IMR-90 (cell line): ENCODE data around the gene EFCAB5. TPM values are rescaled to one million over a fixed set of nuclear protein-coding genes. Genes with fewer than 3 reads are reported as not detected.

ENCODE experiments used
- ATAC-seq: fragments of 200-7000 bp; cut with Tn5 transposase; 2 replicates; pipeline ENCODE4 v1.9.1; 2020; ENCODE audit warnings: low read depth, mild to moderate bottlenecking, moderate library complexity
- BruUV-seq: library from RNA; stranded (reverse); fragments of 400-500 nt; replicated peaks from 2 replicates; lab custom pipeline; 2021; lab: Mats Ljungman, UMichigan
- CTCF ChIA-PET: fragments of 300-600 bp; formaldehyde crosslinking; extraction: SDS; loops from one replicate; lab custom pipeline; 2021; ENCODE audit warnings: antibody characterized with exemption; lab: Yijun Ruan, JAX
- POLR2A ChIA-PET: fragments of 300-600 bp; sonication (Branson Sonifier 250); formaldehyde crosslinking; loops from one replicate; lab custom pipeline; 2022; ENCODE audit warnings: antibody characterized with exemption; ENCODE audit not compliant: unreplicated experiment; lab: Charles Lee
- DNase-seq: peaks from one replicate; pipeline ENCODE4 v3.0.0; 2013
- H2AFZ ChIP-seq: replicated peaks from 2 replicates; pipeline ENCODE3; 2013; ENCODE audit warnings: low read length, mild to moderate bottlenecking; ENCODE audit not compliant: poor library complexity
- H2AK5ac ChIP-seq: 2 replicates; pipeline ENCODE4 v1.6.1; 2013; ENCODE audit warnings: low read depth, low read length, inconsistent platforms
- H2AK9ac ChIP-seq: replicated peaks from 2 replicates; pipeline ENCODE3; 2013; ENCODE audit warnings: mild to moderate bottlenecking, low read depth, low read length, moderate library complexity; ENCODE audit not compliant: poor library complexity
- H2BK120ac ChIP-seq: 2 replicates; pipeline ENCODE4 v1.6.1; 2013; ENCODE audit warnings: low read depth, low read length, inconsistent platforms
- H2BK15ac ChIP-seq: 3 replicates; pipeline ENCODE4 v1.6.1; 2013; ENCODE audit warnings: low read depth, low read length, inconsistent platforms
- H2BK20ac ChIP-seq: 2 replicates; pipeline ENCODE4 v1.6.1; 2013; ENCODE audit warnings: low read depth, mild to moderate bottlenecking, inconsistent platforms, low read length, moderate library complexity
- H2BK5ac ChIP-seq: 2 replicates; pipeline ENCODE4 v1.6.1; 2013; ENCODE audit warnings: mild to moderate bottlenecking, low read depth, low read length, inconsistent platforms; ENCODE audit not compliant: poor library complexity, severe bottlenecking
- H3K14ac ChIP-seq: replicated peaks from 2 replicates; pipeline ENCODE4 v1.6.1; 2013; ENCODE audit warnings: low read depth, low read length, inconsistent platforms
- H3K18ac ChIP-seq: 2 replicates; pipeline ENCODE4 v1.6.1; 2013; ENCODE audit warnings: low read depth, low read length, control low read depth
- H3K23ac ChIP-seq: 2 replicates; pipeline ENCODE4 v1.6.1; 2013; ENCODE audit warnings: low read depth, low read length, inconsistent platforms
- H3K27ac ChIP-seq: 2 replicates; pipeline ENCODE4 v1.5.1; 2013; ENCODE audit warnings: mild to moderate bottlenecking, control low read depth, low read length; ENCODE audit not compliant: insufficient read depth
- H3K27me3 ChIP-seq: 2 replicates; pipeline ENCODE4 v1.6.1; 2013; ENCODE audit warnings: low read length; ENCODE audit not compliant: control insufficient read depth, insufficient read depth
- H3K36me3 ChIP-seq: 2 replicates; pipeline ENCODE4 v1.6.1; 2013; ENCODE audit warnings: low read length, mixed read lengths; ENCODE audit not compliant: control insufficient read depth, insufficient read depth
- H3K4ac ChIP-seq: 2 replicates; pipeline ENCODE4 v1.6.1; 2013; ENCODE audit warnings: low read depth, low read length, inconsistent platforms
- H3K4me1 ChIP-seq: 2 replicates; pipeline ENCODE4 v1.6.1; 2013; ENCODE audit warnings: low read length, mixed read lengths; ENCODE audit not compliant: control insufficient read depth, insufficient read depth
- H3K4me2 ChIP-seq: 2 replicates; pipeline ENCODE4 v1.6.1; 2013; ENCODE audit warnings: low read depth, mild to moderate bottlenecking, control low read depth, low read length, moderate library complexity
- H3K4me3 ChIP-seq: 2 replicates; pipeline ENCODE4 v1.5.1; 2013; ENCODE audit warnings: low read depth, mild to moderate bottlenecking, control low read depth, low read length, moderate library complexity; ENCODE audit not compliant: insufficient read depth
- H3K56ac ChIP-seq: 2 replicates; pipeline ENCODE4 v1.6.1; 2013; ENCODE audit warnings: low read length, inconsistent platforms; ENCODE audit not compliant: insufficient read depth; ENCODE audit errors: extremely low read depth
- H3K79me1 ChIP-seq, 2 experiments: 2 replicates each; pipeline ENCODE4 v1.6.1; 2013; ENCODE audit warnings: low read length in 2 of 2, inconsistent platforms in 1 of 2, low read depth in 1 of 2
- H3K9ac ChIP-seq: 2 replicates; pipeline ENCODE4 v1.6.1; 2013; ENCODE audit warnings: low read depth, low read length, control low read depth
- H3K9me1 ChIP-seq: 2 replicates; pipeline ENCODE4 v1.6.1; 2013; ENCODE audit warnings: low read length, inconsistent platforms; ENCODE audit not compliant: insufficient read depth
- H3K9me3 ChIP-seq: 2 replicates; pipeline ENCODE4 v1.6.1; 2013; ENCODE audit warnings: low read length; ENCODE audit not compliant: control insufficient read depth, insufficient read depth
- H4K20me1 ChIP-seq: 2 replicates; pipeline ENCODE4 v1.6.1; 2013; ENCODE audit warnings: low read length, inconsistent platforms; ENCODE audit not compliant: insufficient read depth
- H4K5ac ChIP-seq: 2 replicates; pipeline ENCODE4 v1.6.1; 2013; ENCODE audit warnings: mild to moderate bottlenecking, low read depth, low read length, control low read depth
- H4K8ac ChIP-seq, 2 experiments: 2 replicates each; pipeline ENCODE4 v1.6.1; 2013; ENCODE audit warnings: low read depth in 2 of 2, low read length in 2 of 2, control low read depth in 1 of 2, inconsistent platforms in 1 of 2
- H4K91ac ChIP-seq: 2 replicates; pipeline ENCODE4 v1.6.1; 2013; ENCODE audit warnings: low read depth, low read length, inconsistent platforms; ENCODE audit not compliant: insufficient read depth
- BHLHE40 ChIP-seq: fragments of 150-350 bp; IDR thresholded peaks from 2 replicates; pipeline ENCODE4 v1.6.1; 2016; ENCODE audit warnings: mild to moderate bottlenecking, low read depth, low read length
- CEBPB ChIP-seq: IDR thresholded peaks from 2 replicates; pipeline ENCODE4 v1.6.1; 2012; ENCODE audit warnings: low read depth, low read length, improper control_type of control experiment
- CHD1 ChIP-seq: IDR thresholded peaks from 2 replicates; pipeline ENCODE4 v1.6.1; 2012; ENCODE audit warnings: low read depth, low read length, improper control_type of control experiment
- CTCF ChIP-seq: conservative IDR thresholded peaks from 2 replicates; pipeline ENCODE4 v1.5.1; 2012; ENCODE audit warnings: mild to moderate bottlenecking, low read depth, low read length, improper control_type of control experiment
- FOS ChIP-seq: fragments of 150-350 bp; IDR thresholded peaks from 2 replicates; pipeline ENCODE4 v1.6.1; 2016; ENCODE audit warnings: low read depth, low read length
- MAFK ChIP-seq: IDR thresholded peaks from 2 replicates; pipeline ENCODE4 v1.6.1; 2012; ENCODE audit warnings: low read depth, low read length, improper control_type of control experiment
- MAZ ChIP-seq: IDR thresholded peaks from 2 replicates; pipeline ENCODE4 v1.6.1; 2012; ENCODE audit warnings: low read depth, mild to moderate bottlenecking, low read length, improper control_type of control experiment, moderate library complexity, borderline replicate concordance
- MXI1 ChIP-seq: IDR thresholded peaks from 2 replicates; pipeline ENCODE4 v1.6.1; 2012; ENCODE audit warnings: low read depth, mild to moderate bottlenecking, low read length, moderate library complexity, borderline replicate concordance
- NFE2L2 ChIP-seq: fragments of 150-350 bp; IDR thresholded peaks from 2 replicates; pipeline ENCODE4 v1.6.1; 2016; ENCODE audit warnings: low read depth, mild to moderate bottlenecking, low read length
- POLR2A ChIP-seq: IDR thresholded peaks from 2 replicates; pipeline ENCODE4 v1.6.1; 2012; ENCODE audit warnings: mild to moderate bottlenecking, low read depth, low read length
- RAD21 ChIP-seq: IDR thresholded peaks from 2 replicates; pipeline ENCODE4 v1.6.1; 2012; ENCODE audit warnings: low read length, improper control_type of control experiment
- RCOR1 ChIP-seq: IDR thresholded peaks from 2 replicates; pipeline ENCODE4 v1.6.1; 2012; ENCODE audit warnings: mild to moderate bottlenecking, low read length, improper control_type of control experiment; ENCODE audit not compliant: insufficient replicate concordance
- RFX5 ChIP-seq: IDR thresholded peaks from 2 replicates; pipeline ENCODE4 v1.8.0; 2012; ENCODE audit warnings: low read depth, mild to moderate bottlenecking, low read length, moderate library complexity
- SMC3 ChIP-seq: fragments of 150-350 bp; IDR thresholded peaks from 2 replicates; pipeline ENCODE4 v1.6.1; 2016; ENCODE audit warnings: low read depth, mild to moderate bottlenecking, antibody characterized with exemption, low read length, moderate library complexity
- WGBS, 2 experiments: methylation state at CpG; one replicate each; pipeline versions ENCODE4 v1.1.5 to v1.1.7; 2013; ENCODE audit warnings: missing lambda C conversion rate in 2 of 2; ENCODE audit not compliant: insufficient read length in 1 of 2; ENCODE audit errors: extremely low coverage in 2 of 2; 5-methylcytosine and 5-hydroxymethylcytosine counted together
- dilution Hi-C: fragments of 300-500 bp; cut with HindIII; formaldehyde crosslinking; loops from one replicate; pipeline ENCODE4 v1.14.3; 2018; ENCODE audit warnings: low sequenced_read_pairs; ENCODE audit not compliant: unreplicated experiment
- in situ Hi-C: fragments of 300-500 bp; cut with MboI; formaldehyde crosslinking; loops from 3 replicates; pipeline ENCODE4 v1.14.3; 2019; ENCODE audit warnings: low sequenced_read_pairs, inconsistent platforms, mixed read lengths
- intact Hi-C: fragments of 100-400 bp; cut with micrococcal nuclease; formaldehyde crosslinking; loops from 2 replicates; pipeline ENCODE4 v1.10.0; 2022
- polyA plus RNA-seq, 3 experiments: library from polyadenylated mRNA; depleted of rRNA; stranded (reverse); fragments of >200 nt; gene quantifications; 2 replicates each; pipeline ENCODE4 v1.2.3, GENCODE V29; 2012; ENCODE audit warnings: low replicate concordance in 1 of 3
- total RNA-seq: library from RNA; depleted of rRNA; stranded (reverse); fragments of >200 nt; gene quantifications from 2 replicates; pipeline ENCODE4 v1.2.3, GENCODE V29; 2012
- TF ChIP-seq, protein P1 (sequence below): fragments of 150-350 bp; IDR thresholded peaks from 2 replicates; pipeline ENCODE4 v1.6.1; 2016; ENCODE audit warnings: low read depth, mild to moderate bottlenecking, low read length, moderate library complexity, borderline replicate concordance
- TF ChIP-seq, protein P2 (sequence below): fragments of 150-350 bp; IDR thresholded peaks from 2 replicates; pipeline ENCODE4 v1.6.1; 2017; ENCODE audit warnings: mild to moderate bottlenecking, antibody characterized with exemption, low read length, low read depth

The EFCAB5 gene
- total and polyA plus RNA-seq, 2 of the 4 experiments (the other 2 are of a cell fraction): 0.14 TPM; not detected in 1

- in situ Hi-C loops: no loop called here
- intact Hi-C loops: no loop called here
- ATAC-seq: no peak
- POLR2A ChIA-PET: no interaction called here
- Histone ChIP-seq H3K4me1 (no peaks in the 10 kb centered on the region), H4K5ac (no peak overlapping the region), H3K9me3 (no peaks in the 10 kb centered on the region), H3K36me3 (peaks cover 11% of the 10 kb centered on the region), H2AK9ac (no peak overlapping the region), H3K18ac (no peak overlapping the region), H3K14ac (no peak overlapping the region), H4K20me1 (peaks cover 31% of the 10 kb centered on the region), H2BK20ac (no peak overlapping the region), H3K27ac (no peak overlapping the region), H3K9ac (no peak overlapping the region), H3K4me3 (no peak overlapping the region), H2BK5ac (no peak overlapping the region), H4K8ac (no peak overlapping the region), H3K56ac (no peak overlapping the region), H3K27me3 (no peaks in the 10 kb centered on the region), H3K4me2 (no peak overlapping the region), H2AFZ (no peak overlapping the region), H2BK15ac (no peak overlapping the region), H2BK120ac (no peak overlapping the region), H2AK5ac (no peak overlapping the region), H3K4ac (no peak overlapping the region), H4K91ac (no peak overlapping the region), H3K79me1 (peaks cover 33 to 67% of the 10 kb centered on the region in 2 experiments), H3K9me1 (peaks cover 9% of the 10 kb centered on the region), H3K23ac (no peak overlapping the region)
- no peak for DNase-seq
- no peak for TF ChIP-seq BHLHE40
- no peak for TF ChIP-seq RAD21
- TF ChIP-seq SMC3: no peak
- TF ChIP-seq MAFK: no peak
- TF ChIP-seq, protein P1, sequence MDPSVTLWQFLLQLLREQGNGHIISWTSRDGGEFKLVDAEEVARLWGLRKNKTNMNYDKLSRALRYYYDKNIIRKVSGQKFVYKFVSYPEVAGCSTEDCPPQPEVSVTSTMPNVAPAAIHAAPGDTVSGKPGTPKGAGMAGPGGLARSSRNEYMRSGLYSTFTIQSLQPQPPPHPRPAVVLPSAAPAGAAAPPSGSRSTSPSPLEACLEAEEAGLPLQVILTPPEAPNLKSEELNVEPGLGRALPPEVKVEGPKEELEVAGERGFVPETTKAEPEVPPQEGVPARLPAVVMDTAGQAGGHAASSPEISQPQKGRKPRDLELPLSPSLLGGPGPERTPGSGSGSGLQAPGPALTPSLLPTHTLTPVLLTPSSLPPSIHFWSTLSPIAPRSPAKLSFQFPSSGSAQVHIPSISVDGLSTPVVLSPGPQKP: no peak
- no peak for TF ChIP-seq CEBPB
- no peak for TF ChIP-seq RFX5
- no peak for TF ChIP-seq POLR2A
- no peak for TF ChIP-seq NFE2L2
- TF ChIP-seq RCOR1: no peak
- TF ChIP-seq, protein P2, sequence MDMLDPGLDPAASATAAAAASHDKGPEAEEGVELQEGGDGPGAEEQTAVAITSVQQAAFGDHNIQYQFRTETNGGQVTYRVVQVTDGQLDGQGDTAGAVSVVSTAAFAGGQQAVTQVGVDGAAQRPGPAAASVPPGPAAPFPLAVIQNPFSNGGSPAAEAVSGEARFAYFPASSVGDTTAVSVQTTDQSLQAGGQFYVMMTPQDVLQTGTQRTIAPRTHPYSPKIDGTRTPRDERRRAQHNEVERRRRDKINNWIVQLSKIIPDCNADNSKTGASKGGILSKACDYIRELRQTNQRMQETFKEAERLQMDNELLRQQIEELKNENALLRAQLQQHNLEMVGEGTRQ: no peak
- TF ChIP-seq CHD1: no peak
- TF ChIP-seq MAZ: no peak
- TF ChIP-seq MXI1: no peak
- no peak for TF ChIP-seq FOS
- TF ChIP-seq CTCF: no peak
- no TSS peak for BruUV-seq
- no CpG with 5 or more reads among the region's 3 CpGs for WGBS, 2 experiments
- dilution Hi-C loops: no loop called here
- CTCF ChIA-PET: no interaction called here
Measured at GRCh38 chr17:30137158-30137557, 195.7 kb downstream of the EFCAB5 start.
